Measurements from ENCODE around the gene ABHD3.
A peak's percentile ranks its signal among the peaks of the same experiment; 100 is the strongest.
"Not testable (repeated sequence)": the region's sequence is repeated elsewhere in the genome, so short reads cannot be mapped to it uniquely, and the experiment has no call there.

Gene ABHD3

DNA sequence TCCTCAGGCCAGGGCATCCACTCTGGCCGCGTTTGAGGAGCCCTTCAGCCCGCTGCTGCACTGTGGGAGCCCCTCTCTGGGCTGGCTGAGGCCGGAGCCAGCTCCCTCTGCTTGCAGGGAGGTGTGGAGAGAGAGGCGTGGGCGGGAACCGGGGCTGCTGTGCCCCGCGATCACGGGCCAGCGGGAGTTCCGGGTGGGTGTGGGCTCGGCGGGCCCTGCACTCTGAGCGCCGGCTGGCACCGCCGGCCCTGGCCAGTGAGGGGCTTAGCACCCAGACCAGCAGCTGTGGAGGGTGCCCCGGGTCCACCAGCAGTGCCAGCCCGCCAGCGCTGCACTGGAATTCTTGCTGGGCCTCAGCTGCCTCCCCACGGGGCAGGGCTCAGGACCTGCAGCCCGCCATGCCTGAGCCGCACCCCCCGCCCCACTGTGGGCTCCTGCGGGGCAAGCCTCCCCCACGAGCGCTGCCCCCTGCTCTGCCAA is 1.9 kb upstream of the ABHD3 start:
- no peak for DNase-seq (ENCODE audit: low read depth in 2 of 2)

DNA sequence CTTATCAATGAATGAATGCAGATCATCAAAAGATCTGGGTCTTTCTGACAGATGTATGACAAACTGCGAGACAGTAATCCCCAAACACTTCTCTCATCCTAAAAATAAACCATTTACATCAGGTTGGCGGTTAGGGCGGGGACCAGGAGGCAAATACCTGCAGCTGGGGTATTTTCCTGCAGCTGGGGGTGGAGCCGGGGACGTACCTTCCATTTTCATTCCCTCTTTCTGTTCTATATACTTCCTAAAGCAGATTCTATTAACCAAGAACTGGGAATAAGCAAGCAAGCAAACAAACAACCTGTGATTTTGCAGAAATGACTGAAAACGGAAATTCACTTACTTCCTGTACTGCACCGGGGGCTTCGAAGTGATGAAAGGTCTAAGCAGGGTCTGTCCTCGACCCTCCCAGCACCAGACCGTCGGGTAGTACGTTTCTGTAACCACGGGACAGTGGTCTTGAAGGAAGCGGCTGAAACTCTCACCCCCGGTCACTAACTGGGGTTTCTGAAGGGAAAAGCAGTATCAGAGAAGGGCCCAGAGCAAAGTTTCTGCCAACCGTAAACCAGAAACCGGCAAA is 1.2 kb downstream of the ABHD3 start:
- DNase-seq (ENCODE audit: low read depth in 2 of 2) = peak in 1 of 2 donors; percentile 11

DNA sequence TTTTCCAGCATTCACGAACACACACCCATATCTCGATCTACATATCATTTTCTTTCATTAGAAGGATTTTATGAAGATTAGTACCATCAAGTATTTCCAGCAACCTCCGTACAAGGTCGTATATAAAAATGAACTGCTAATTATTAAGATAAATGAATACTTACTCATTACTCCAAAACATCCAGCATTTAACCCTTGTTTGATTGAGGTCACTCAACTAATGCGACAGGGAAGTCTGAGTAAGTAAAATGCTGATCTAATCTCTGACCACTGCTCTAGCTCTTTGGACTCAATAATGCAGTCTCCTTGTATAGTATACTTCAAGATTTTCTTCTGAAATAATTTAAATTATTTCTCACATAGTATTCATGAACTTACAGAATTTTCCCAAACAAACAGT is 2.0 kb downstream of the ABHD3 start:
- no peak for DNase-seq (ENCODE audit: low read depth in 2 of 2)

- DNase-seq (ENCODE audit: low read depth in 2 of 2) = no peak
Measured at GRCh38 chr18:21701621-21702020, 3.0 kb downstream of the ABHD3 start.

GRCh38 chr18:21700528-21701075 is 4.0 kb downstream of the ABHD3 start:
- DNase-seq (ENCODE audit: low read depth in 2 of 2) = no peak

DNA sequence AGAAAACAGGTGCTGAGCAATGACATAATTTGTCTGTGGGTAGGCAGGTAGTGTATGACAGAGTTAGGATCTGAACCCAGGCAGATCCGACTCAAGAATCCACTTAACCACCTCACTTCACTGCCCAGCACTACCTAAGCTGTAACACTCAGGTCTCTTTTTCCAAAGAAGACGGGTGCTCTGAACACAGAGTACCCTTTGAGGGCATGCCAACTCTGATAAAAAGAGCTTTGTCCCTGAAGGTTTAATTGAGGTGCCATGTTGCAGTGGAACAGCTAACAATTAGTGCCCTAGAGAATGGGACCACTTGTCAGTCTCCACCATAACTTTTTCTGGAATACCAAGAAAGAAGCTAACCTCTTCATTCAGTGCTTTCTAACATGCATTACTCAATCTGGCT is 11.3 kb downstream of the ABHD3 start:
- no peak for DNase-seq (ENCODE audit: low read depth in 2 of 2)

GRCh38 chr18:21689736-21690135 is 14.8 kb downstream of the ABHD3 start:
- DNase-seq (ENCODE audit: low read depth in 2 of 2) = no peak

GRCh38 chr18:21686282-21687105 is 18.1 kb downstream of the ABHD3 start:
- no peak for DNase-seq (ENCODE audit: low read depth in 2 of 2)

- not testable (repeated sequence) for DNase-seq (ENCODE audit: low read depth in 2 of 2)
Measured at GRCh38 chr18:21685556-21685981, 19.0 kb downstream of the ABHD3 start.

DNA sequence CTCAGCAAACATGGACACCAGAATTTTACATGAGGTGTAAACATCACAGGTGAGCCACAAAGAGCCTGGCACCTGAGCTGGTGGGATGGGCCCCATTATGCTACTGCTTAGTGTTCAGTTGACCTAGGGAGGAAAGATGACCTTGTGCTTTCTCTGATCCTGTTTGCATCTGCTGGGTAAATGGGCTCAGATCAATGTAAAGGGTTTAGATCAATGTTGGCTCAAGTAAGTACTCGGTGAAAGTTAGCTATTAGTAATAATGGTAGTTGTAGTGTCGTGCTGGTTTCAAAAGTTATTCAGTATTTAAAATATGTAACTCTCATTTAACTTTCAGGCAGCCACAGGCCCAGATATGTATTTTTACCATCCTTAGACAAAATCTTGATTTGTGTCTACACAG is 19.8 kb downstream of the ABHD3 start:
- DNase-seq (ENCODE audit: low read depth in 2 of 2) = no peak

DNA sequence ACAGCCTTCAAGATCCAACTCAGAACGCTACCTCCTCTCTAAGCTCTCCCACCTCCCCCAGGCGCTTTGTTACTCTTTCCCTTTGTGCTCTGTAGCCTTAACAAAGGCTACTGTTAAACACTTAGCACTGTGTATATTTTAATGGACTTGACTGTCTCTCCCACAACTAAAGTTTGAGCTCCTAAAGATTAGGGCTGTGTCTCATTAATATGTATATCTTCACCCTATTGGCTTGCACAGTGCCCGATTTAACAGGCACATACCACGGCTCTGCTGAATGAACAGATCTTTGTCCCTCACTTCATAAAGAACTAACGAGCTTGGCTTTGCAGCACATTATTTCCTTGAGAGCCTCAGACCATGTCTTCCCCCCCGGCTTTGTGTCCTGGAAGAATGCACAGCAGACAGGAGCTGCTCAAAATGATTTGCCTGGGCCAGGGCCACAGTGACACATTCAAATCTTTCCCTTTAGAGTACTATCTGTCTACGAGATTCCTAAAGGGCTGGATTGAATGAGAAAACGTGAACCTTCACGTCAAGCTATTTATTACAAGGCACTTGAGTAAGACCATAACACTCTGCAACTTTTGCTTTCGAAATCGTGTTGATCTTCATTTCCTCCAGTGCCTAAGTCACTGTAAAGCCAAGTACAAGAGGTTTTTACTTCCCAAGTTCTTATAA is 22.1 kb downstream of the ABHD3 start:
- DNase-seq (ENCODE audit: low read depth in 2 of 2) = no peak

- DNase-seq (ENCODE audit: low read depth in 2 of 2) = no peak
Measured at GRCh38 chr18:21680161-21680560, 24.4 kb downstream of the ABHD3 start.

- DNase-seq (ENCODE audit: low read depth in 2 of 2) = no peak
Measured at GRCh38 chr18:21678859-21679258, 25.7 kb downstream of the ABHD3 start.

GRCh38 chr18:21675354-21675753 is 29.2 kb downstream of the ABHD3 start:
- DNase-seq (ENCODE audit: low read depth in 2 of 2) = not testable (repeated sequence)

- no peak for DNase-seq (ENCODE audit: low read depth in 2 of 2)
Measured at GRCh38 chr18:21672521-21673267, 31.9 kb downstream of the ABHD3 start.

GRCh38 chr18:21669736-21670285 is 34.8 kb downstream of the ABHD3 start:
- DNase-seq (ENCODE audit: low read depth in 2 of 2) = no peak

DNA sequence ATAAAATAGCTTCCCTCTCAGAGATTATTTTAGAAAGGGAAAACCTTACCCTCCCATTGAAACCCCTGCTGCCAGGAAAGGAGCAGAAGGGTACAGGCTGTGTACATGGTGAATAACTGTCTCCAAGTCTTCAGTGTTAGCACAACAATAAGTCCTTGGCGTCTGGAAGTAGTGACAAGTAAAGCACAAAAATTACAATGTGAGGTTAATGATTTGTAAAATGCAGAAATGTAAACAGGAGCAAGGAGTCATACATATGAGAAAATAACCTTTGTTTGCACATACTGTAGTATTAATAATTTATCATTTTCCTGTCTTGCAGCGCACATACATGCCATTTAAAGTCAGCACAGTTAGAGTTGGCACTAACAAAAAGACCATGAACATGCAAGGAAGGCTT is 40.5 kb downstream of the ABHD3 start:
- no peak for DNase-seq (ENCODE audit: low read depth in 2 of 2)

GRCh38 chr18:21663578-21663977 is 41.0 kb downstream of the ABHD3 start:
- DNase-seq (ENCODE audit: low read depth in 2 of 2) = no peak

- DNase-seq (ENCODE audit: low read depth in 2 of 2) = no peak
Measured at GRCh38 chr18:21662581-21662980, 42.0 kb downstream of the ABHD3 start.

DNA sequence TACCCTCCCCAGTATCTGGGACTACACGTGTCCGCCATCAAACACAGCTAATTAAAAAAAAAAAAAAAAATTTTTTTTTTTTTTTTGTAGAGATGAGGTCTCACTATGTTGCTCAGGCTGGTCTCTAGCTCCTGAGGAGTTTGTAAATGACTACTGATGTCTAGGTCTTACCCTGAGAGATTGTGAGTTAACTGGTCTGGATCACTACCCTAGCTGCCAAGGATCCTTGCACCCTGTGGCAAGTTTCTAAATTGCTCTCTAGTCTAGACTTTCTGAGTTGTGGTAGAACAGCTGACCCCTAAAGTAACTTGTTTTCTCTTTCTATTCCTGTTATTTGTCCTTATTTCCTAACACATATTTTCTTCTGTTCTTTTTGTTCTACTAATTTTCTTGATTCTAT is 44.5 kb downstream of the ABHD3 start:
- DNase-seq (ENCODE audit: low read depth in 2 of 2) = no peak

- no peak for DNase-seq (ENCODE audit: low read depth in 2 of 2)
Measured at GRCh38 chr18:21656402-21656801, 48.2 kb downstream of the ABHD3 start.

Measured in stimulated activated CD4-positive, alpha-beta T cell treated with anti-CD3 and anti-CD28 coated beads, Interleukin-1b, Interleukin-23, amount 100 ng/mL, for 4 hours (primary cell).